ENCODE data around the gene ZDBF2. TPM values are rescaled to one million over a fixed set of nuclear protein-coding genes. Genes with fewer than 3 reads are reported as not detected.

ZDBF2 gene
- polyA plus RNA-seq, 1 donor (not counting 4 experiments of a cell fraction or from before 2014, with no cell fraction given), result 4.1 TPM

- Histone ChIP-seq H3K4me1 (ENCODE audit: control insufficient read depth, extremely low read depth, insufficient read depth, low read length) (no peaks in the 10 kb centered on the region), H3K9me1 (ENCODE audit: control insufficient read depth, extremely low read depth, insufficient read depth, low read length) (no peaks in the 10 kb centered on the region), H3K36me3 (ENCODE audit: control insufficient read depth in 2 of 2, extremely low read depth in 1 of 2, insufficient read depth in 2 of 2, low read length in 2 of 2) (no peaks in the 10 kb centered on the region), H2AFZ (ENCODE audit: control insufficient read depth, low read length) (no peak overlapping the region), H3K9ac (ENCODE audit: control insufficient read depth, extremely low read depth, insufficient read depth, low read length) (no peak overlapping the region), H4K20me1 (ENCODE audit: control insufficient read depth, extremely low read depth, insufficient read depth, low read length) (no peaks in the 10 kb centered on the region), H3K4me2 (ENCODE audit: control insufficient read depth, extremely low read depth, insufficient read depth, low read depth, low read length) (no peak overlapping the region), H3K27ac (ENCODE audit: control insufficient read depth, insufficient read depth, low read length) (no peak overlapping the region), H3K4me3 (ENCODE audit: control insufficient read depth in 2 of 3, extremely low read depth in 1 of 3, insufficient read depth in 2 of 3, low read depth in 1 of 3, low read length in 3 of 3) (no peak overlapping the region), H3K79me2 (ENCODE audit: control insufficient read depth, insufficient read depth, low read length) (no peaks in the 10 kb centered on the region), H3K27me3 (ENCODE audit: control insufficient read depth, extremely low read depth, insufficient read depth, low read length) (no peaks in the 10 kb centered on the region), H3K9me3 (ENCODE audit: control insufficient read depth, low read depth, low read length) (no peaks in the 10 kb centered on the region)
- dilution Hi-C loops (cut with MboI; ENCODE audit: extremely low pct_ligation_motif_present, low sequenced_read_pairs), result no loop called here
- DNase-seq (ENCODE audit: low read depth, low spot score) (no peak), FAIRE-seq (no peak)
- TF ChIP-seq, protein P1, sequence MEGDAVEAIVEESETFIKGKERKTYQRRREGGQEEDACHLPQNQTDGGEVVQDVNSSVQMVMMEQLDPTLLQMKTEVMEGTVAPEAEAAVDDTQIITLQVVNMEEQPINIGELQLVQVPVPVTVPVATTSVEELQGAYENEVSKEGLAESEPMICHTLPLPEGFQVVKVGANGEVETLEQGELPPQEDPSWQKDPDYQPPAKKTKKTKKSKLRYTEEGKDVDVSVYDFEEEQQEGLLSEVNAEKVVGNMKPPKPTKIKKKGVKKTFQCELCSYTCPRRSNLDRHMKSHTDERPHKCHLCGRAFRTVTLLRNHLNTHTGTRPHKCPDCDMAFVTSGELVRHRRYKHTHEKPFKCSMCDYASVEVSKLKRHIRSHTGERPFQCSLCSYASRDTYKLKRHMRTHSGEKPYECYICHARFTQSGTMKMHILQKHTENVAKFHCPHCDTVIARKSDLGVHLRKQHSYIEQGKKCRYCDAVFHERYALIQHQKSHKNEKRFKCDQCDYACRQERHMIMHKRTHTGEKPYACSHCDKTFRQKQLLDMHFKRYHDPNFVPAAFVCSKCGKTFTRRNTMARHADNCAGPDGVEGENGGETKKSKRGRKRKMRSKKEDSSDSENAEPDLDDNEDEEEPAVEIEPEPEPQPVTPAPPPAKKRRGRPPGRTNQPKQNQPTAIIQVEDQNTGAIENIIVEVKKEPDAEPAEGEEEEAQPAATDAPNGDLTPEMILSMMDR (optimal IDR thresholded peaks at IDR 0.05 in 1 of 3, IDR thresholded peaks at IDR 0.05 in 1 of 3, conservative IDR thresholded peaks at IDR 0.05 in 1 of 3; ENCODE audit: extremely low read depth in 1 of 3, insufficient read depth in 2 of 3, low read length in 3 of 3), result no peak
- TF ChIP-seq EZH2 (IDR thresholded peaks at IDR 0.05; ENCODE audit: low read length), result no peak
These were observed 78.1 kb downstream of the ZDBF2 start for GRCh38 chr2:206352571-206352970.

GRCh38 chr2:206353685-206354084 lies 79.2 kb downstream of the ZDBF2 start:
- Histone ChIP-seq H3K9ac (ENCODE audit: control insufficient read depth, extremely low read depth, insufficient read depth, low read length) (no peak overlapping the region), H3K27me3 (ENCODE audit: control insufficient read depth, extremely low read depth, insufficient read depth, low read length) (no peaks in the 10 kb centered on the region), H3K79me2 (ENCODE audit: control insufficient read depth, insufficient read depth, low read length) (no peaks in the 10 kb centered on the region), H3K27ac (ENCODE audit: control insufficient read depth, insufficient read depth, low read length) (no peak overlapping the region), H2AFZ (ENCODE audit: control insufficient read depth, low read length) (no peak overlapping the region), H3K36me3 (ENCODE audit: control insufficient read depth in 2 of 2, extremely low read depth in 1 of 2, insufficient read depth in 2 of 2, low read length in 2 of 2) (no peaks in the 10 kb centered on the region), H3K9me1 (ENCODE audit: control insufficient read depth, extremely low read depth, insufficient read depth, low read length) (no peaks in the 10 kb centered on the region), H3K4me3 (ENCODE audit: control insufficient read depth in 2 of 3, extremely low read depth in 1 of 3, insufficient read depth in 2 of 3, low read depth in 1 of 3, low read length in 3 of 3) (no peak overlapping the region), H3K9me3 (ENCODE audit: control insufficient read depth, low read depth, low read length) (no peaks in the 10 kb centered on the region), H3K4me1 (ENCODE audit: control insufficient read depth, extremely low read depth, insufficient read depth, low read length) (no peaks in the 10 kb centered on the region), H4K20me1 (ENCODE audit: control insufficient read depth, extremely low read depth, insufficient read depth, low read length) (no peaks in the 10 kb centered on the region), H3K4me2 (ENCODE audit: control insufficient read depth, extremely low read depth, insufficient read depth, low read depth, low read length) (no peak overlapping the region)
- dilution Hi-C loops (cut with MboI; ENCODE audit: extremely low pct_ligation_motif_present, low sequenced_read_pairs), result no loop called here
- DNase-seq (ENCODE audit: low read depth, low spot score) (no peak), FAIRE-seq (no peak)
- no peak for TF ChIP-seq EZH2 (IDR thresholded peaks at IDR 0.05; ENCODE audit: low read length)
- TF ChIP-seq, protein P1 (optimal IDR thresholded peaks at IDR 0.05 in 1 of 3, IDR thresholded peaks at IDR 0.05 in 1 of 3, conservative IDR thresholded peaks at IDR 0.05 in 1 of 3; ENCODE audit: extremely low read depth in 1 of 3, insufficient read depth in 2 of 3, low read length in 3 of 3), result no peak

Measured in keratinocyte (primary cell).